Adipocyte (in vitro differentiated cells): ENCODE results near the gene TOMM5.

Experiments used
- DNase-seq: peaks from one replicate; pipeline ENCODE4 v3.0.0-alpha.2; 2015; ENCODE audit warnings: low read depth
- H3K27me3 ChIP-seq: replicated peaks from 2 replicates; pipeline ENCODE4 v1.7.0; 2013; ENCODE audit warnings: mild to moderate bottlenecking, low read length, moderate library complexity; ENCODE audit not compliant: control insufficient read depth, insufficient read depth
- H3K36me3 ChIP-seq: 2 replicates; pipeline ENCODE4 v1.7.0; 2013; ENCODE audit warnings: low read length, mild to moderate bottlenecking, moderate library complexity; ENCODE audit not compliant: control insufficient read depth, insufficient read depth, severe bottlenecking
- H3K4me1 ChIP-seq: 2 replicates; pipeline ENCODE4 v1.7.0; 2013; ENCODE audit warnings: mild to moderate bottlenecking, low read length, moderate library complexity; ENCODE audit not compliant: control insufficient read depth, insufficient read depth
- H3K4me3 ChIP-seq: 2 replicates; pipeline ENCODE4 v1.7.0; 2013; ENCODE audit warnings: mild to moderate bottlenecking, low read length, moderate library complexity
- H3K9ac ChIP-seq: 2 replicates; pipeline ENCODE4 v1.7.0; 2013; ENCODE audit warnings: mild to moderate bottlenecking, low read length, moderate library complexity
- H3K9me3 ChIP-seq: 2 replicates; pipeline ENCODE4 v1.7.0; 2013; ENCODE audit warnings: mild to moderate bottlenecking, low read length, moderate library complexity; ENCODE audit not compliant: control insufficient read depth

TOMM5 gene

GRCh38 chr9:37625036-37625757 lies 32.8 kb upstream of the TOMM5 start:
- no peak for DNase-seq
- Histone ChIP-seq H3K27me3 (no peaks in the 10 kb centered on the region), H3K9me3 (no peaks in the 10 kb centered on the region), H3K9ac (no peak overlapping the region), H3K4me3 (no peak overlapping the region), H3K36me3 (no peaks in the 10 kb centered on the region), H3K4me1 (peaks cover 31% of the 10 kb centered on the region)

DNA sequence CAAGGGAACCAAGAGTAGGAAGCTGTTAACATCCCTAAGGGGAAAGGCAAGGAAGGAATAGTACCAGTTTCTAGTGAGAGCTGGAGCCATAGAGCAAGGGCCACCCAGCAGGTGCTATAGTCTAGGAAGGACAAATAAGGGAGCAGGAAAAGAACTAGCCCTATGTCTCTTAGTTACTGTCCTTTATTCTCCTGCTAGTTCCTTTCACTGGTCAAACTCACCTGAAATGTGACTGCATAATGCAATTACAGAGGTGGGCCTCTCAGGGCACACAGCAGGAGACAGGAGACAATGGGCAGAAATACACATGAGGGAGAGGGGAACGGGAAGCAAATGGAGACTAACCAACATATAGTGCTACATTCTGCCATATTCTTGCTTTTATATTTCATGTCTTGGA lies 31.7 kb upstream of the TOMM5 start:
- DNase-seq, result no peak
- no peak overlapping the region for H3K9ac ChIP-seq
- H3K4me1 ChIP-seq, result peaks cover 34% of the 10 kb centered on the region
- H3K9me3 ChIP-seq, result no peaks in the 10 kb centered on the region
- no peaks in the 10 kb centered on the region for H3K36me3 ChIP-seq
- H3K27me3 ChIP-seq, result no peaks in the 10 kb centered on the region
- H3K4me3 ChIP-seq, result no peak overlapping the region

GRCh38 chr9:37623267-37623666 lies 30.9 kb upstream of the TOMM5 start:
- H3K27me3 ChIP-seq, result no peaks in the 10 kb centered on the region
- H3K9ac ChIP-seq, result no peak overlapping the region
- no peak overlapping the region for H3K4me3 ChIP-seq
- peaks cover 41% of the 10 kb centered on the region for H3K4me1 ChIP-seq
- no peaks in the 10 kb centered on the region for H3K9me3 ChIP-seq
- no peak for DNase-seq
- H3K36me3 ChIP-seq, result no peaks in the 10 kb centered on the region

DNA sequence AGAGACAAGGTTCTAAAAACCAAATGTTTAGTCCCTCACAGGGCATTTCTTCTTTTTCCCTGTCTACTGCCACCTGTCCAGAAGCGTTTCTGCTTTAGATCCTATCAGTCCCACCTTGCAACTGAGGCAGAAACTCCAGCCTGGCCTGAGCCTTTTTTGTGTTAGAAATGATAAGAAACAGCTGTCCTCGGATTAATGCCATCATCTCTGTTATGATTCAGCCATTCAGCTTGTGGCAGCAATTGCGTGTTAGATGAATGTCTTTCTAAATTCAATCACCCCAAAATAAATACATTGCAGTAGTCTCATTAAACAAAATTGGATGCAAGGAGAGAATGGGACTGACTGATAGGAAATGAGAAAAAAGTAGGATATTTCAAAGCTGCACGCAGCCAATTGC lies 30.1 kb upstream of the TOMM5 start:
- Histone ChIP-seq H3K36me3 (no peaks in the 10 kb centered on the region), H3K4me3 (no peak overlapping the region), H3K9ac (no peak overlapping the region), H3K27me3 (no peaks in the 10 kb centered on the region), H3K9me3 (no peaks in the 10 kb centered on the region), H3K4me1 (peaks cover 47% of the 10 kb centered on the region)
- DNase-seq, result peak; percentile 53

DNA sequence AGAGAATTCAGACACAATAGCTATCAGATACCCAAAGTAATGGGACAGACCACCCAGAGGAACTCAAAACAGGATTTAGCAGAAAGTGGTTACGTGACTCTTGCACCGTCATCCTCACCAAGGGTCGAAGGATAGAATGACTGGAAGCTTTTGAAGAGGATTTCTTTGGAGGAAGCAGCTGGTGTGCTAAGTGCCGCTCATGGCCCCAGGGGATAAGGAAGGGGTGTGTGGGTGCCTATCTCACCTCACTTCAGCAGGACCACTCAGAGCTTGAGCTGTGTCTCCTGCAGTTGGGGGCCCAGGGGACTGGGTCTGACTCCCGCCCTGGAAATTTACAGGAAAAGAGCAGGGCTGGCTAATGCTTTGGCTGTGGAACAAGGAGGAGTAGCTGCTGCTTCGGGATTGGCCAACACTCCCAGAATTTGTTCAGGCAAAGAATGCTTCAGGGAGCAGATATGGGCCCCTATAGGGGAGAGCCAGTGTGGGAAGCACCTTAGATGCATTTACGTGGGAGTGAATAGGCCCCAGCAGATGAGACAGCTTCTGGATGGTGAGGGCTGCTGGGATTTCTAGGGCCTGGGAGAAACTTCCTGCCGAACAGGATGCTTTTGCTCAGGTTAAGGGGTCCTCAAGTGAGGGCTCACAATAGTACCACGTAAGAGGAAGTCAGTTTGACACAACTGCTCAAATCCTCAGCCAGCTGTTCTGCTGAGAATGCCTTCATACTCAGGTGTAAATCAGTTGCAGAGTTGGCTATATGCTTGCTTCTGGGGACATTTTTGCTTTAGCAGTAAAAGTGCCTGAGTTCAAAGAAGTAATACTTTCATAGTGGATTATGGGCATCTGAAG lies 29.1 kb upstream of the TOMM5 start:
- DNase-seq, result no peak
- Histone ChIP-seq H3K4me1 (peaks cover 47% of the 10 kb centered on the region), H3K4me3 (no peak overlapping the region), H3K27me3 (no peaks in the 10 kb centered on the region), H3K9ac (peak overlapping the region; percentile 41), H3K36me3 (no peaks in the 10 kb centered on the region), H3K9me3 (no peaks in the 10 kb centered on the region)

DNA sequence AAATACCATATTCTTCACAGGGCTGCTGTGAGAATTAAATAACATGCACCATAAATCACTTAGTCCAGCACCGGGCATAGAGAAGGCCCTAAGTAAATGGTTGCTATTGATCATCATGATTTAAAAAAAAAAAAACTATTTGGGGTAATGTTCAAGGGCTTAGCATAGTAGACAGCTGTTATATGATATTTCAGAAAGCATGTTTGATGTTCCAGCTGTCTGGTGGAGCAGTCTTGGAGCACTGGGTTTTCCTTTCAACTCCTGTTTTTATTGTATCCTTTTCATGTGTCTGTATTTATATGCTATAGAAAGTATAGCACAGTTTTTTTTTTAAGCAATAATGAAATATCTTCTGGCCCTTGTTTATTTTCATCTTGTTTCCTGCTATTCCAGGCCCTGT lies 28.0 kb upstream of the TOMM5 start:
- Histone ChIP-seq H3K9ac (no peak overlapping the region), H3K9me3 (no peaks in the 10 kb centered on the region), H3K4me3 (no peak overlapping the region), H3K27me3 (no peaks in the 10 kb centered on the region), H3K4me1 (peaks cover 47% of the 10 kb centered on the region), H3K36me3 (no peaks in the 10 kb centered on the region)
- no peak for DNase-seq

DNA sequence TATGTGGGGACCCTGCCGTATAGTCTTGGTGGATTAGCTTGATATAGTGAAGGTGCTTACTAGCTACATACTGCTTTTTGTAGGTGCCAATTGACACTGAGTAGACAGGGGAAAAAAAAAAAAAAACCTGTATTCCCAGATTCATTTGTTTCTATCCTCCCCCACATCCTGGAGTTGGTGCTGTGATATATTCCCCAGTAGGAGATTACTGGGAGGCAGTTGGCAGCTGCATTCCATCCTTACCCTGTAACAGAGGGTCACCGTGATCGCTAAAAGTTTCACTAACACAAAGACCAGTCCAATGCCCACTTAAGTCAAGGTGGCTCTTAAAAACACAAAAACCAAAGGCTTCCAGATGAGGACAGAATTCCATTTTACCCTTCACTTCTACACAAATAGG lies 27.4 kb upstream of the TOMM5 start:
- Histone ChIP-seq H3K9me3 (no peaks in the 10 kb centered on the region), H3K4me3 (no peak overlapping the region), H3K9ac (no peak overlapping the region), H3K4me1 (peaks cover 47% of the 10 kb centered on the region), H3K36me3 (no peaks in the 10 kb centered on the region), H3K27me3 (no peaks in the 10 kb centered on the region)
- DNase-seq, result no peak

DNA sequence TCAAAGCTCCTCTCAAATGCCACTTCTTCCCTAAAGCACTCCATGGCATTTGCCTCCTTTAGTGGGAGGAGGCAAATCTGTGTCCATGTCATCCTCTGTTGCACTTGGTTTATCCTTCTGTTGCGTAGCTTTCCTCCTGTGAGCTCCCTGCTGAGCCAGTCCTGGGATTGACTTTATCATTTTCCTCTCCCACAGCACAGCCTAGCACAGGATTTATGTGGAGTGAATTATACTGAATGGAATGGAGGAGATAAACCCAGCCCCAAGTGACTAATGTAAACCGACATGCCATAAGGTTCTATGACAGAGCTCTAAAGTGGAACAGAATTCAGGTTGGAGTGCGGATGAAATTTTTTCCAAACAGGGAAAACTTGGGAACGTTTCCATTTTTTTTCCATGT lies 26.4 kb upstream of the TOMM5 start:
- H3K4me3 ChIP-seq, result no peak overlapping the region
- peak; percentile 29 for DNase-seq
- no peaks in the 10 kb centered on the region for H3K36me3 ChIP-seq
- no peaks in the 10 kb centered on the region for H3K27me3 ChIP-seq
- H3K9ac ChIP-seq, result no peak overlapping the region
- H3K4me1 ChIP-seq, result peaks cover 47% of the 10 kb centered on the region
- no peaks in the 10 kb centered on the region for H3K9me3 ChIP-seq

- H3K27me3 ChIP-seq, result no peaks in the 10 kb centered on the region
- H3K36me3 ChIP-seq, result no peaks in the 10 kb centered on the region
- peak overlapping the region; percentile 1 for H3K9ac ChIP-seq
- H3K4me1 ChIP-seq, result peaks cover 43% of the 10 kb centered on the region
- peak; percentile 12 for DNase-seq
- no peak overlapping the region for H3K4me3 ChIP-seq
- no peaks in the 10 kb centered on the region for H3K9me3 ChIP-seq
These were observed 25.4 kb upstream of the TOMM5 start for GRCh38 chr9:37617832-37618231.

DNA sequence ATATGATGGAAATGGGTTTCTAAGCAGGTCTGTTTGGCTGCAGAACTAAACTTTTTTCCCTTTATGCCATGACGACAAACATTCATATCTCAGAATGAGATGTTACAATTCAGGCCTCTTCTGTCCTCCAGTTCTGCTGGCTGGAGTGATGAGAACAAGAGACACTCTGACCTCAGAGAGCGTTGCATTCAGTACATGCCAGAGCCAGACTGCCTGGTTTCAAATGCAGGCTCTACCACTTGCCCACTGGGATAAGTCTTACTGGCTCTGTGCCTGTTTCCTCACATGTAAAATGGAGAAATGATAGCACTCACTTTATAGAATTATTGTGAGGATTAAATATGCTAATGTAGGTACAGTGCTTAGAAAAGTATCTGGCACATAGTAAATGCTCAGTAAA lies 24.8 kb upstream of the TOMM5 start:
- Histone ChIP-seq H3K9ac (no peak overlapping the region), H3K36me3 (no peaks in the 10 kb centered on the region), H3K27me3 (no peaks in the 10 kb centered on the region), H3K9me3 (no peaks in the 10 kb centered on the region), H3K4me1 (peaks cover 36% of the 10 kb centered on the region), H3K4me3 (no peak overlapping the region)
- no peak for DNase-seq

- no peak for DNase-seq
- Histone ChIP-seq H3K9me3 (no peaks in the 10 kb centered on the region), H3K36me3 (no peaks in the 10 kb centered on the region), H3K27me3 (no peaks in the 10 kb centered on the region), H3K4me3 (no peak overlapping the region), H3K4me1 (peaks cover 27% of the 10 kb centered on the region), H3K9ac (no peak overlapping the region)
These were observed 19.6 kb upstream of the TOMM5 start for GRCh38 chr9:37611961-37612360.
